Measurements from ENCODE around the gene FERMT1. TPM values are rescaled to one million over a fixed set of nuclear protein-coding genes. Genes with fewer than 3 reads are reported as not detected.
"Not testable (repeated sequence)": the region's sequence is repeated elsewhere in the genome, so short reads cannot be mapped to it uniquely, and the experiment has no call there.

FERMT1 gene
- total RNA-seq, 2 donors from 2014 or later: 0.13 to 0.48 TPM

DNA sequence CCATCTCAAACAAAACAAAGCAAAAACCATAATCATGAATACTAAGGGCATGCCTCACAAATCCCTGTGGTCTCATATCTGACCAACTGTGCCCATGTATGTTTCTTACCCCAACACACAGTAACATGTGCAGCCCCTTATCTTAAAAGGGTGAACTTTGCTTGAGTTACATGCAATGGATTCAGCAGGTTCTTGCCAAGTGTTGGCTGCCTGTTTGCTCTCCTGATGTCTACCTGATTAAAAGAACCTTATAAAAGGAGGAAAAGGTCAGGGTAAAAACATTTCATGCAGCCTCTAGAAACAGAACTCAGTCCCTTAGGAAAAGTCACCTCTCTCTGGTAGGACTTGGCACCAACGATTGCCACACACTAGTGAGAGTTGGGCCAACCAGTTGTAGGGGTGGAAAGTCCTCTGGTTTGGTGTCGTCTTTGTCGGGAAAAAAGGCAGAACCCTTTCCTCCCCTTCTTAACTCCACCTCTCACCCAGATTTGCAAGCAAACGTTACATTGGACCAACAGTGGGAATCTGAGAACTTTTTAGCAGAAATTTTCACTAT lies 55.0 kb downstream of the FERMT1 start:
- H3K4me3 Mint-ChIP-seq: no peak overlapping the region

DNA sequence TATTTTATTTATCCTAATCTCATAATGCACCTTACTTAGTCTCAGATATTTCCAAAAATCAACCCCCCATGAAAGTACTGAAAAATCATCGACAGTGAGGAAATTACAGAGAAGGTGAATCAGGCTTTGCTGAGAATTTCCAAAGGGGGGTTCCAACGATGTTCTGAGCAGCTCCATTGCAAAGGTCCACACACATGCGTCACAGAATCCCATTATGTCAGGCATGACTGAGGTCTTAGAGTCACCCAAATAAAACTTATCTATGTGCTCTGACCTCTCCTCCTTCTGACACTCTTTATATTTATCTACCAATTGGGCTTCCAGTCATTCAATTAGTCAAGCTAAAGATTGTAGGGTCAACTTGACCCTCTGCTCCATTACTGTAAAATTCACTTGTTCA lies 56.2 kb downstream of the FERMT1 start:
- Mint-ChIP-seq H3K4me3 (no peak overlapping the region), H3K27me3 (peaks cover 4% of the 10 kb centered on the region), H3K36me3 (ENCODE audit: low read depth) (no peaks in the 10 kb centered on the region), H3K9me3 (no peaks in the 10 kb centered on the region), H3K27ac (no peak overlapping the region), H3K4me1 (peaks cover 2% of the 10 kb centered on the region)
- ATAC-seq (replicated peaks): no peak

More for the DNA sequence above, 55.0 kb downstream of the FERMT1 start:
- Mint-ChIP-seq H3K9me3 (no peaks in the 10 kb centered on the region), H3K27ac (no peak overlapping the region), H3K4me1 (no peaks in the 10 kb centered on the region), H3K36me3 (ENCODE audit: low read depth) (no peaks in the 10 kb centered on the region), H3K27me3 (peaks cover 4% of the 10 kb centered on the region)
- ATAC-seq (replicated peaks): no peak

DNA sequence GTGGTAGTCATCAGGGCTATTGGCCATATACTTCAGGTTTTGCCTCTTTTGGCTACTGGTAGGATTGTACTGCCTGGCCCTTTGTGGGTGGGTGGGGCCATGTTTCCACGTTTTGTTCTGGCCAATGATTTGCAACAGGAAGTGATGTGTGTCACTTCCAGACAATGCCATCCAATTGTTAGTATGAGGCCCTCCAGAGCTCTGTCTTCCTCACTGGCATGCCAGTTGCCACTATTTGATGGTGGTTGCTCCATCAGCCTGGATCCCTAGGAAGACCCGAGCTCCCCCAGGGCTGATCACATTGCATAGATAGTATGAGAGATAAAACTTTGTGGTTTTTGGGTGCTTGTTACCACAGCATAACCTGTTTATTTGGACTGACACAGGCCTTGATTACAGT lies 61.3 kb downstream of the FERMT1 start:
- Mint-ChIP-seq H3K9me3 (peaks cover 3% of the 10 kb centered on the region), H3K27me3 (peaks cover 20% of the 10 kb centered on the region), H3K4me1 (peaks cover 9% of the 10 kb centered on the region)

GRCh38 chr20:6060213-6060612 lies 62.6 kb downstream of the FERMT1 start:
- Mint-ChIP-seq H3K4me3 (no peak overlapping the region), H3K27me3 (peaks cover 20% of the 10 kb centered on the region), H3K4me1 (peaks cover 9% of the 10 kb centered on the region), H3K36me3 (ENCODE audit: low read depth) (no peaks in the 10 kb centered on the region), H3K9me3 (peaks cover 3% of the 10 kb centered on the region), H3K27ac (no peak overlapping the region)
- no peak for ATAC-seq (replicated peaks)

More for the DNA sequence above, 61.3 kb downstream of the FERMT1 start:
- H3K4me3 Mint-ChIP-seq: no peak overlapping the region
- H3K36me3 Mint-ChIP-seq (ENCODE audit: low read depth): no peaks in the 10 kb centered on the region
- no peak overlapping the region for H3K27ac Mint-ChIP-seq
- no peak for ATAC-seq (replicated peaks)

- Mint-ChIP-seq H3K4me3 (no peak overlapping the region), H3K36me3 (ENCODE audit: low read depth) (no peaks in the 10 kb centered on the region), H3K27me3 (peaks cover 24% of the 10 kb centered on the region), H3K4me1 (peaks cover 9% of the 10 kb centered on the region), H3K9me3 (peaks cover 3% of the 10 kb centered on the region), H3K27ac (no peak overlapping the region)
- no peak for ATAC-seq (replicated peaks)
These were observed 64.0 kb downstream of the FERMT1 start for GRCh38 chr20:6058684-6059295.

DNA sequence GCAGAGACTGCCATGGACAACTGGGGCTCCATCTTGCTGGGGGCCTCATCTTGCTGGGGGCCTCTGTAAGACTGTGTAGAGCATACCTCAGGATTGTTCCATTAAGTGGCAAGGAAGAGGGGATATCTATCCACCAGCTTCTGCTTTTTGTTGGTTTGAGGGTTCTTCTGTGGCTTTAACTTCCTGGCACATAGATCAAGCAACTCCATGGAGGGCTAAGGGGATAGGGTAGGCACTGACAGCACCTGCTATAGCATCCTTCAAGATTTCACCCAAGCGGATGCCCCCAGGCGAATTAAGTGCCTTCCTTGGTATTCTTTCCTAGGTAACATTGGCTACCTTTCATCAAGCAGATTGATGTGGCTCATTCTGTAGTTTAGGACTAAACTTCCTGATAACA lies 65.1 kb downstream of the FERMT1 start:
- Mint-ChIP-seq H3K9me3 (peaks cover 3% of the 10 kb centered on the region), H3K27ac (no peak overlapping the region), H3K4me3 (no peak overlapping the region), H3K36me3 (ENCODE audit: low read depth) (no peaks in the 10 kb centered on the region), H3K4me1 (peaks cover 9% of the 10 kb centered on the region), H3K27me3 (peaks cover 27% of the 10 kb centered on the region)
- ATAC-seq (replicated peaks): no peak

DNA sequence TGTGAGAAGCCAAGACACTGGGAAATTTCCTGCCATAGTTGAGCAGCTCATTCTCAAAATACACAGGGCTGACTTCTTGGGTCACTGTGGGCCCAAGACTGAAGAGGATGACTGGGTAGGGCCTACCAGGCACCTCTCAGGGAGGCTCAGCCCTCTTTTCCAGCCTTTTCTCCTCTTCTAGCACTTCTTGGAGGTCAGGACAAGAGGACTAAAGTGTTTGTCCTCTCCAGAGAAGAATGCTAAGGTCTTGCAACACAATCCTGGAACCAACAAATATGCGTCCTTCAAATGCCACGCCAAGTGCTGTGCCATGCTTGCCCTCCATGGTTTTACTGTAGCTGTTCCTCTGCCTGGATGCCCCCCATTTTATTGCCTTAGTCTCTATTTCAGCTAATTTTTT lies 65.7 kb downstream of the FERMT1 start:
- Mint-ChIP-seq H3K36me3 (ENCODE audit: low read depth) (no peaks in the 10 kb centered on the region), H3K4me1 (peaks cover 9% of the 10 kb centered on the region), H3K9me3 (peaks cover 3% of the 10 kb centered on the region), H3K4me3 (no peak overlapping the region), H3K27me3 (peaks cover 27% of the 10 kb centered on the region), H3K27ac (no peak overlapping the region)
- ATAC-seq (replicated peaks): no peak

GRCh38 chr20:6055981-6056569 lies 66.8 kb downstream of the FERMT1 start:
- H3K27me3 Mint-ChIP-seq: peaks cover 27% of the 10 kb centered on the region
- H3K4me1 Mint-ChIP-seq: peaks cover 2% of the 10 kb centered on the region
- no peak overlapping the region for H3K4me3 Mint-ChIP-seq
- peaks cover 2% of the 10 kb centered on the region for H3K9me3 Mint-ChIP-seq
- no peaks in the 10 kb centered on the region for H3K36me3 Mint-ChIP-seq (ENCODE audit: low read depth)
- ATAC-seq (replicated peaks): no peak
- H3K27ac Mint-ChIP-seq: no peak overlapping the region

DNA sequence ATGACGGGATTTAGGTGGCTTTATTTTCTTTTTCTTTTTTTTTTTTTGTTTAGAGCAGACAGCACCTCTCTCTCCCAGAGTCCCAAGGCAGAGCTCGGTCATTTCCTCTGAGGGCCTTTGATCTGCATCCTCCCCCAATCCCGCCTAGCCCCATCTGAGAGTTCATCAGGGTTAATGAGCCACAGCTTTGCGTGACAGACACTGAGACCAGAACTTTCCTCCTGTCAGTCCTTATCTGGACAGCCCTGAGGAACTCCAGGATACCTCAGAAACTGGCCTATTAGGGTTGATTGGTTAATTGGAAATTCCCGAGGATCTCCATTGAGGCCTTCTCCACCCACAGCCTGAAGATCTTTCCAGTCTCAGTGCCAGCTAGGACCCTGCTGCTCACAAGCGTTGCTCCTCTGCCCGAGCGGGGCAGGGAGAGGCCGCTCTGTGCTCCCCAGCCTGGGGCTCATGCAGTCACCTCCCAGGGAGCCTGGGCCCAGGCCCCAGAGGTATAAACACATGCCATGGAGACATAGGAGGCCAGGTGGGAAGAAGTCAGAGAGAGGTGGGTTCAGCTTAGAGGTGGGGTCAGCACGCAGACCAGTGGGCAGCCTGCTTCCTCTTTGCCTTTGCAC lies 67.6 kb downstream of the FERMT1 start:
- Mint-ChIP-seq H3K9me3 (no peaks in the 10 kb centered on the region), H3K4me1 (no peaks in the 10 kb centered on the region), H3K36me3 (ENCODE audit: low read depth) (no peaks in the 10 kb centered on the region), H3K27me3 (peaks cover 33% of the 10 kb centered on the region), H3K27ac (no peak overlapping the region), H3K4me3 (no peak overlapping the region)
- ATAC-seq (replicated peaks): no peak

DNA sequence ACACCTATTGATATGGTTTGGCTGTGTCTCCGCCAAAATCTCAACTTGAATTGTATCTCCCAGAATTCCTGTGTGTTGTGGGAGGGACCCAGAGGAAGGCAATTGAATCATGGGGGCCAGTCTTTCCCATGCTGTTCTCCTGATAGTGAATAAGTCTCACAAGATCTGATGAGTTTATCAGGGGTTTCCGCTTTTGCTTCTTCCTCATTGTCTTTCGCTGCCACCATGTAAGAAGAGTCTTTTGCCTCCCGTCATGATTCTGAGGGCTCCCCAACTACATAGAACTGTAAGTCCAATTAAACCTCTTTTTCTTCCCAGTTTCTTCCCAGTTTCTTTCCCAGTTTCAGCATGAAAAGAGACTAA lies 68.2 kb downstream of the FERMT1 start:
- not testable (repeated sequence) for H3K9me3 Mint-ChIP-seq; ATAC-seq (replicated peaks); H3K27ac Mint-ChIP-seq; H3K4me3 Mint-ChIP-seq; H3K36me3 Mint-ChIP-seq (ENCODE audit: low read depth); H3K4me1 Mint-ChIP-seq
- peaks cover 34% of the 10 kb centered on the region for H3K27me3 Mint-ChIP-seq

GRCh38 chr20:6053776-6054688 lies 68.8 kb downstream of the FERMT1 start, which contains the start of gene LRRN4:
TSS of gene LRRN4 (minus strand) at chr20:6054060. CDS start at chr20:6052799, 1,261 bp downstream.
- Mint-ChIP-seq H3K36me3 (ENCODE audit: low read depth) (no peaks in the 10 kb centered on the region), H3K4me3 (no peak within 1 kb of the TSS), H3K27ac (no peak within 1 kb of the TSS), H3K27me3 (peaks cover 27% of the 10 kb centered on the region), H3K9me3 (no peaks in the 10 kb centered on the region), H3K4me1 (no peaks in the 10 kb centered on the region)
- no peak for ATAC-seq (replicated peaks)

- Mint-ChIP-seq H3K27ac (no peak overlapping the region), H3K4me3 (no peak overlapping the region), H3K9me3 (no peaks in the 10 kb centered on the region), H3K27me3 (peaks cover 22% of the 10 kb centered on the region), H3K36me3 (ENCODE audit: low read depth) (no peaks in the 10 kb centered on the region), H3K4me1 (no peaks in the 10 kb centered on the region)
- ATAC-seq (replicated peaks): no peak
These were observed 69.6 kb downstream of the FERMT1 start for GRCh38 chr20:6053064-6053775.

DNA sequence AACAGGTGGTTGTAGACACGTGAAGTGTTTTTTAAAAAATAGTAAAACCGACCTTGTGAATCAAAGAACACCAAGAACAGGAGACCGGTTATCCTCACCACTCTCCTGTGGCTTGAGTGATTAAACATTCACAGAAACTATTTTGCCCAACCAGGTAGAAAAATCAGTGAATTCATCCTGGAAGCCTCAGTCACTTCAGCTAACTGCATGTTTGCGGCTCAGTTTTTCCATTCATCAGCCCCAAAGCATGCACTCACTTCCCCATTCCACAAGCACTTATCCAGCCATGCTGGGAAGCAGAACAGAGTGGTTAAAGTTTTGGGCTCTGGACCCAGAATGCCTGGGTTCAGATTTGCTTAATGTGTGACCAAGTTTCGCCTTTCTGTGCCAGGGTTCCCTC lies 71.3 kb downstream of the FERMT1 start:
- peaks cover 19% of the 10 kb centered on the region for H3K27me3 Mint-ChIP-seq
- no peaks in the 10 kb centered on the region for H3K9me3 Mint-ChIP-seq
- no peak for ATAC-seq (replicated peaks)
- H3K27ac Mint-ChIP-seq: no peak overlapping the region
- H3K36me3 Mint-ChIP-seq (ENCODE audit: low read depth): no peaks in the 10 kb centered on the region
- no peaks in the 10 kb centered on the region for H3K4me1 Mint-ChIP-seq
- H3K4me3 Mint-ChIP-seq: no peak overlapping the region

- peaks cover 14% of the 10 kb centered on the region for H3K27me3 Mint-ChIP-seq
These were observed 74.4 kb downstream of the FERMT1 start for GRCh38 chr20:6048391-6048790.

More at GRCh38 chr20:6048391-6048790, 74.4 kb downstream of the FERMT1 start:
- no peaks in the 10 kb centered on the region for H3K36me3 Mint-ChIP-seq (ENCODE audit: low read depth)
- no peaks in the 10 kb centered on the region for H3K4me1 Mint-ChIP-seq
- no peak for ATAC-seq (replicated peaks)
- no peaks in the 10 kb centered on the region for H3K9me3 Mint-ChIP-seq
- H3K27ac Mint-ChIP-seq: no peak overlapping the region
- H3K4me3 Mint-ChIP-seq: no peak overlapping the region
